GM12878 (cell line): ENCODE data around the gene KRT7. TPM values are rescaled to one million over a fixed set of nuclear protein-coding genes. Genes with fewer than 3 reads are reported as not detected.
"Not testable (repeated sequence)": the region's sequence is repeated elsewhere in the genome, so short reads cannot be mapped to it uniquely, and the experiment has no call there.

Experiments
- ATAC-seq: fragments of 200-7000 bp; cut with Tn5 transposase; 3 replicates; pipeline ENCODE4 v1.9.1; 2020; ENCODE audit warnings: mild to moderate bottlenecking, moderate library complexity
- BruUV-seq: library from RNA; stranded (reverse); fragments of 400-500 nt; replicated peaks from 2 replicates; lab custom pipeline; 2021; lab: Mats Ljungman, UMichigan
- CTCF ChIA-PET: fragments of 300-600 bp; sonication (Branson Sonifier 250); formaldehyde crosslinking; extraction: SDS; loops from one replicate; lab custom pipeline; 2021; ENCODE audit warnings: inconsistent platforms; lab: Yijun Ruan, JAX
- POLR2A ChIA-PET: fragments of 350-600 bp; formaldehyde crosslinking; extraction: SDS; loops from one replicate; lab custom pipeline; 2021; ENCODE audit warnings: inconsistent platforms; lab: Charles Lee
- RAD21 ChIA-PET: fragments of 300-600 bp; sonication (Branson Sonifier 250); formaldehyde crosslinking; loops from one replicate; lab custom pipeline; 2023; ENCODE audit warnings: antibody characterized with exemption; ENCODE audit not compliant: unreplicated experiment; lab: Charles Lee
- SMC1A ChIA-PET: fragments of 300-600 bp; sonication (Branson Sonifier 250); formaldehyde crosslinking; loops from one replicate; lab custom pipeline; 2023; ENCODE audit not compliant: unreplicated experiment, uncharacterized antibody; lab: Charles Lee
- DNase-seq: peaks from one replicate; pipeline ENCODE4 v3.0.0-alpha.2; 2011; ENCODE audit warnings: low read depth, low spot score
- FAIRE-seq: peaks from 3 replicates; lab custom pipeline; 2011; peaks lifted over from hg19 to GRCh38; lab: Jason Lieb, UNC
- H2AFZ ChIP-seq: 2 replicates; pipeline ENCODE4 v1.6.0; 2011; ENCODE audit warnings: low read depth, low read length, control low read depth; ENCODE audit not compliant: control insufficient read depth
- H3K27ac ChIP-seq: 2 replicates; pipeline ENCODE4 v1.5.1; 2011; ENCODE audit warnings: control low read depth; ENCODE audit not compliant: control insufficient read depth, insufficient read depth
- H3K27me3 ChIP-seq, 2 experiments: replicated peaks in 1 of 2; 2 replicates each; pipeline versions ENCODE4 v1.6.0 to v1.6.1; 2011; ENCODE audit warnings: low read length in 1 of 2; ENCODE audit not compliant: control insufficient read depth in 2 of 2, insufficient read depth in 2 of 2
- H3K36me3 ChIP-seq, 2 experiments: 2 replicates each; pipeline ENCODE4 v1.5.1; 2011; ENCODE audit warnings: low read length in 1 of 2; ENCODE audit not compliant: control insufficient read depth in 2 of 2, insufficient read depth in 2 of 2
- H3K4me1 ChIP-seq: 2 replicates; pipeline ENCODE4 v1.6.1; 2011; ENCODE audit warnings: mild to moderate bottlenecking, low read length, moderate library complexity, mixed read lengths; ENCODE audit not compliant: control insufficient read depth, insufficient read depth
- H3K4me2 ChIP-seq: 2 replicates; pipeline ENCODE4 v1.6.0; 2011; ENCODE audit warnings: control low read depth; ENCODE audit not compliant: control insufficient read depth, insufficient read depth
- H3K4me3 ChIP-seq: fragments of 200-600 bp; sonication (generic); 2 replicates; pipeline ENCODE4 v1.5.1; 2016
- H3K79me2 ChIP-seq: 2 replicates; pipeline ENCODE4 v1.6.0; 2011; ENCODE audit warnings: low read length; ENCODE audit not compliant: control insufficient read depth, insufficient read depth
- H3K9ac ChIP-seq: 2 replicates; pipeline ENCODE4 v1.8.0; 2011; ENCODE audit warnings: low read length, control low read depth, mixed read lengths; ENCODE audit not compliant: control insufficient read depth, insufficient read depth
- H3K9me3 ChIP-seq: replicated peaks from 3 replicates; pipeline ENCODE4 v1.5.1; 2011; ENCODE audit warnings: mild to moderate bottlenecking, low read length; ENCODE audit not compliant: control insufficient read depth, insufficient read depth
- H4K20me1 ChIP-seq: 2 replicates; pipeline ENCODE4 v1.6.0; 2011; ENCODE audit not compliant: control insufficient read depth, insufficient read depth
- CTCF ChIP-seq, 3 experiments: IDR thresholded peaks in 2 of 3; conservative IDR thresholded peaks in 1 of 3; 2 replicates each; pipeline ENCODE4 v1.5.1; 2011; ENCODE audit warnings: low read depth in 3 of 3, low read length in 3 of 3, mild to moderate bottlenecking in 3 of 3, control low read depth in 2 of 3, moderate library complexity in 2 of 3, inconsistent platforms in 1 of 3, mixed read lengths in 1 of 3; ENCODE audit not compliant: control insufficient read depth in 2 of 3, insufficient read depth in 1 of 3; ENCODE audit errors: extremely low read depth in 1 of 3
- WGBS: methylation state at CpG from one replicate; pipeline ENCODE4 v1.1.6; 2016; ENCODE audit warnings: low lambda C conversion rate; ENCODE audit not compliant: insufficient replicate concordance, insufficient coverage; ENCODE audit errors: missing lambda C conversion rate; 5-methylcytosine and 5-hydroxymethylcytosine counted together
- in situ Hi-C: fragments of 300-500 bp; cut with MboI; formaldehyde crosslinking; loops from 9 replicates; pipeline ENCODE4 v1.14.3; 2018; ENCODE audit warnings: mixed read lengths
- intact Hi-C: fragments of 100-400 bp; cut with micrococcal nuclease; formaldehyde crosslinking; loops from one replicate; pipeline ENCODE4 v1.14.2; 2022; ENCODE audit not compliant: unreplicated experiment
- polyA plus RNA-seq, 11 experiments: library from polyadenylated mRNA; depleted of rRNA in 4 of 11; unstranded in 6 of 11; stranded (reverse) in 5 of 11; fragments of >200 nt; fragmentation: Nextera tagmentation in 4 of 11; fragmentation: Illumina TruSeq in 1 of 11; extraction: Ambion mirVana in 4 of 11; extraction: Trizol in 1 of 11; gene quantifications; 1 replicate in 1 of 11; 2 replicates in 10 of 11; pipeline versions ENCODE4 v1.2.1 to v1.2.3, GENCODE V29; 2011 to 2016; ENCODE audit warnings: inconsistent platforms in 2 of 11, missing spikeins in 2 of 11, low read depth in 1 of 11
- total RNA-seq, 4 experiments: library from RNA; depleted of rRNA in 3 of 4; stranded (reverse); fragments of >200 nt in 3 of 4; fragmentation: Illumina TruSeq in 1 of 4; extraction: Trizol in 1 of 4; gene quantifications; 2 replicates each; pipeline versions ENCODE4 v1.2.1 to v1.2.3, GENCODE V29; 2013 to 2021

Gene KRT7
- total and polyA plus RNA-seq, 10 of the 15 experiments (the other 5 are each of a cell fraction or from before 2014, with no cell fraction given), result 0.90 to 18.7 (median 4.8) TPM

DNA sequence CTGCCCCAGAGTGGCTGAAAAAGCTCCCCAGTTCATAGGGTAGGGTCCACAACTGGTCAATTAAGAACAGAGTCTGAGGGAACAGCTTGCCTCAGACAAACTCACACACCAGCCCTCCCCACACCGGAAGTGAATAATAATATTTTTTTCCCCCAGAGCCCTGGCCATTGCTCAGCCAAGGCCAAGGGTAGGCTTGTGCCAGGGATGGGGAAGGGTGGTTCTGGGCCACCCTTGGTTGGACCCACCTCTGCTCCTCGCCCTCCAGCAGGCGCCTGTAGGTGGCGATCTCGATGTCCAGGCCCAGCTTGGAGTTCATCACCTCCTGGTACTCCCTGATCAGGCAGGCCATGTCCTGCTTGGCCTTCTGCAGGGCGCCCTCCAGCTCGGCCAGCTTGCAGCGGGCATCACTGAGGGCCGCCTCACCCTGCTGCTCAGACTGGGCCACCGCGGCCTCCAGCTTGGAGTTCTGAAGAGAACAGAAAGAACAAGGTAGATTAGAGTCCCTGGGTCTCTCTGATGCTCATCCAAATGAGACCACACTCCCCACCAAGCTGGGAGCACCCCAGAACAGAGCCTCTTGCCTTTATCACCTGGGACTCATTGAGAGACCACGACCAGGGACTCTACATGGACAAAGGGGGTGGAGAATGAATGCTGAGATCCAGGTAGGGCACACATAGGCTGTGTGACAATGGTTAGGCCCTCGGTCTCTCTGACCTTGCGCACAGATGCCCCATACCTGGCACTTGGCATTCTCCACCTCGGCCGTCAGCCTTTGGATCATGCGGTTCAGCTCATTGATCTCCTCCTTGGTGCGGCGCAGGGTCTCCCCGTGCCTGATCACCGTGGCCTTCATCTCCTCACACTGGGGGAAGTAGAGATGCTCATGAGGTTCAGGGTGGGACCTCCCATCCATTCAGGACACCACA lies 54.1 kb downstream of the KRT7 start:
- WGBS, result 59% methylated on average over 19 of the region's 21 CpGs
- RAD21 ChIA-PET, H3K9me3 ChIP-seq, H2AFZ ChIP-seq, H3K4me2 ChIP-seq, H3K36me3 ChIP-seq, H3K27ac ChIP-seq, intact Hi-C loops, H3K9ac ChIP-seq, FAIRE-seq, H3K4me1 ChIP-seq, H4K20me1 ChIP-seq, POLR2A ChIA-PET, in situ Hi-C loops, H3K4me3 ChIP-seq, H3K79me2 ChIP-seq, H3K27me3 ChIP-seq, BruUV-seq, DNase-seq: not testable (repeated sequence)
- CTCF ChIA-PET, result interaction anchor here (1.0 to 1.3 kb wide), 3 partner anchors 9 to 40 kb away, joined by 3 to 9 read pairs (median 5); no protein-coding TSS in a partner anchor
- SMC1A ChIA-PET, result interaction anchor here (0.7 to 1.3 kb wide), 2 partner anchors 25 to 65 kb away, joined by 3 read pairs; no protein-coding TSS in a partner anchor
- 0 out of 6 replicates have a peak, but pooled peaks of 1 of the 3 experiments have one; percentile 3 for TF ChIP-seq CTCF (IDR thresholded peaks at IDR 0.05 in 2 of 3, conservative IDR thresholded peaks at IDR 0.05 in 1 of 3; ENCODE audit: control insufficient read depth in 2 of 3, extremely low read depth in 1 of 3, insufficient read depth in 1 of 3, low read depth in 3 of 3, low read length in 3 of 3)
- ATAC-seq, result peak; percentile 27
